Measurements from ENCODE around the gene CHTOP. TPM values are rescaled to one million over a fixed set of nuclear protein-coding genes. Genes with fewer than 3 reads are reported as not detected.
A peak's percentile ranks its signal among the peaks of the same experiment; 100 is the strongest.

Gene CHTOP
- total RNA-seq, 1 donor from 2014 or later, result 59.3 TPM

DNA sequence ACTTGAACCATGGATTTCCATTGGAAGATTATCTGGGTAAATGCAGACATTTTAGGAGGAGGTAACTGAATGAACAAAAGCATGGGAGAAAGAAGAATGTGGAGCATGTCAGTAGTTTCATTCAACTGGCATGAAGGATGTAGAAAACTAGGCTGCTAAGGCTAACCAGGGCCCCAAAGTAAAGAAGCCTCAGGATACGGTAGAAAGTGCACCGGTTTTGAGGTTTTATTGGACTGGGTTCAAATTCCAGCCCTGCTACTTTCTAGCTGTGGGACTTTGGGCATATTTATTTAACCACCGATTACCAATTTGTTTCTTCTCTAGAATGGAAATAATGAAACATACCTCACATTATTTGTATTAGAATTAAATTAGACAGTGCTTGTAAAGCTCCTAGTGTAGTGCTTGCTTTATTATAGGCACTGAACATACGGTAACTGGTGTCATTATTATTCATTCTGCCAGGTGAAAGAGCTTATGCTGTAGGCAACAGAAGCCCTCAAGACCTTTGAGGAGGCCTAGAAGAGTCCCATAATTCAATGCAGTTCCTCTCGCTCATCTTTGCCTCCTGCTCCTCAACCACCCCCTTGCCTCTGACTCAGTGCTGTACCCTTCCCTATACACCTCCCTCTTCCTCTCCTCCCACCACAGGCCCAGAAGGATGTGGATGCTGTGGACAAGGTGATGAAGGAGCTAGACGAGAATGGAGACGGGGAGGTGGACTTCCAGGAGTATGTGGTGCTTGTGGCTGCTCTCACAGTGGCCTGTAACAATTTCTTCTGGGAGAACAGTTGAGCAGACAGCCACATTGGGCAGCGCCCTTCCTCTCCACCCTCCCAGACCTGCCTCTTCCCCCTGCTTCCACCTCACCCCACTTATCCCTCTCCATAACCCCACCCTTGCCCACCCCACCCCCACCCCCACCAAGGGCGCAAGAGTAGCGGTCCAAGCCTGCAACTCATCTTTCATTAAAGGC, 2.5 kb upstream of the CHTOP start:
- Mint-ChIP-seq H3K27me3 (ENCODE audit: unreplicated experiment) (peaks cover 20% of the 10 kb centered on the region), H3K27ac (ENCODE audit: unreplicated experiment) (peak overlapping the region; percentile 68), H3K4me3 (ENCODE audit: unreplicated experiment) (no peak overlapping the region), H3K4me1 (ENCODE audit: unreplicated experiment) (peaks cover 33% of the 10 kb centered on the region), H3K9me3 (ENCODE audit: unreplicated experiment) (peaks cover 6% of the 10 kb centered on the region), H3K36me3 (ENCODE audit: low read depth, unreplicated experiment) (peaks cover 20% of the 10 kb centered on the region)
- DNase-seq (ENCODE audit: low spot score), result no peak
- TF ChIP-seq, protein P1, sequence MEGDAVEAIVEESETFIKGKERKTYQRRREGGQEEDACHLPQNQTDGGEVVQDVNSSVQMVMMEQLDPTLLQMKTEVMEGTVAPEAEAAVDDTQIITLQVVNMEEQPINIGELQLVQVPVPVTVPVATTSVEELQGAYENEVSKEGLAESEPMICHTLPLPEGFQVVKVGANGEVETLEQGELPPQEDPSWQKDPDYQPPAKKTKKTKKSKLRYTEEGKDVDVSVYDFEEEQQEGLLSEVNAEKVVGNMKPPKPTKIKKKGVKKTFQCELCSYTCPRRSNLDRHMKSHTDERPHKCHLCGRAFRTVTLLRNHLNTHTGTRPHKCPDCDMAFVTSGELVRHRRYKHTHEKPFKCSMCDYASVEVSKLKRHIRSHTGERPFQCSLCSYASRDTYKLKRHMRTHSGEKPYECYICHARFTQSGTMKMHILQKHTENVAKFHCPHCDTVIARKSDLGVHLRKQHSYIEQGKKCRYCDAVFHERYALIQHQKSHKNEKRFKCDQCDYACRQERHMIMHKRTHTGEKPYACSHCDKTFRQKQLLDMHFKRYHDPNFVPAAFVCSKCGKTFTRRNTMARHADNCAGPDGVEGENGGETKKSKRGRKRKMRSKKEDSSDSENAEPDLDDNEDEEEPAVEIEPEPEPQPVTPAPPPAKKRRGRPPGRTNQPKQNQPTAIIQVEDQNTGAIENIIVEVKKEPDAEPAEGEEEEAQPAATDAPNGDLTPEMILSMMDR (IDR thresholded peaks at IDR 0.05; ENCODE audit: unreplicated experiment), result no peak

DNA sequence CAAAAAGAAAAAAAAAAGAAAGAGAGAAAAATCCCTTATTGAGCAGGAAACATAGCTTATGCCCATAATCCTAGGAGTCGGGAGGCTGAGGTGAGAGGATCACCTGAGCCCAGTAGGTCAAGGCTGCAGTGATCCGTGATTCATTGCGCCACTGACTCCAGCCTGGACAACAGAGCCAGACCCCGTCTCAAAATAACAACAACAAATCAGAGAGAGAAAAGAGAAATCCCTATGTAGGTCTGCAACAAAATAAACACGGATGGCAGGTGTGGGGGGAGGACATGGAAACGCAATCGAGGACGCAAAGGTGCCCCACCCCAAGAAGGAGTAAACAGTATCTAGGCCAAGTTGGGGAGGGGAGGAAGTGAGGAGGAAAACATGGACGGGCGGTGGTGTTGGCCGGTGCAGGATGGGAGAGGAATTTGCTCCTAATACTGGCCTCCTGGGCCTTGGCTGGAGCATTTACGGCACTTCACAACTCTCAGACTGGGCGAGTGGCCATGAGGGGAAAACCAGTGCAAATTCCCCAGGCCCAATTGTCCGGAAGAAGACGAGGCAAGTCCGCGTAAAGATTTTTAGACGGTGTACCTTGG, 609 bp upstream of the CHTOP start:
- TF ChIP-seq, protein P1 (IDR thresholded peaks at IDR 0.05; ENCODE audit: unreplicated experiment), result no peak
- Mint-ChIP-seq H3K4me3 (ENCODE audit: unreplicated experiment) (peak overlapping the region; percentile 99), H3K36me3 (ENCODE audit: low read depth, unreplicated experiment) (peaks cover 26% of the 10 kb centered on the region), H3K27me3 (ENCODE audit: unreplicated experiment) (peaks cover 12% of the 10 kb centered on the region), H3K27ac (ENCODE audit: unreplicated experiment) (peak overlapping the region; percentile 98), H3K9me3 (ENCODE audit: unreplicated experiment) (peaks cover 6% of the 10 kb centered on the region), H3K4me1 (ENCODE audit: unreplicated experiment) (peaks cover 19% of the 10 kb centered on the region)
- DNase-seq (ENCODE audit: low spot score), result no peak

DNA sequence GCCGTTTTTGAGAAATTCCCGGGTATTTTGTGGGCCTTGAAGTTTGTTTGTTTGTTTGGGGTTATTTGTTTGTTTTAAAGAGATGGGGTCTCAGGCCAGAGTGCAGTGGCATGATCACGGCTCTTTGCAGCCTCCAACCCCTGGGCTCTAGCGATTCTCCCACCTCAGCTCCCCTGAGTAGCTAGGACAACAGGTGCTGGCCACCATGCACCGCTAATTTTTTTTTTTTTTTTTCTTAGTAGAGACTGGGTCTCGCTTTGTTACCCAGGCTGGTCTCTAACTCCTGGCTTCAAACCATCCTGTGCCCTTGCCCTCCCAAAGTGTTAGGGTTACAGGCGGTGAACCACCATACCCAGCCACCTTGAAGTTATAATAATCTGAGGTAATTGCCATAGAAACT, 2.0 kb downstream of the CHTOP start:
- H3K27ac Mint-ChIP-seq (ENCODE audit: unreplicated experiment), result peak overlapping the region; percentile 74

DNA sequence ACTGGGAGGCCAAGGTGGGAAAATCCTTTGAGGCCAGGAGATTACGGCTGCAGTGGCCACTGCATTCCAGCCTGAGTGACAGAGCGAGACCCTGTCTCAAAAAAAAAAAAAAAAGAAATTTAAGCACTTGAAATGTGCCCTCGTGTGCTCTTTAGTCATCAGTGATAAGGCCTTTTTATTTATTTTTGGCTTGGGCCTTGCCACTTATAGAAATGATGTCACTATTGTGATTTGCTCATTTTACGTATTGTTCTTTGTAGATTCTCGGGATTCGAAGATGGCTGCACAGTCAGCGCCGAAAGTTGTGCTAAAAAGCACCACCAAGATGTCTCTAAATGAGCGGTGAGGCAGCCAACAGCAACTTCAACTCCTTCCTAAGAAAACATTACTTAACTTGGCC, 2.4 kb downstream of the CHTOP start:
- H3K36me3 Mint-ChIP-seq (ENCODE audit: low read depth, unreplicated experiment), result peaks cover 31% of the 10 kb centered on the region
- H3K9me3 Mint-ChIP-seq (ENCODE audit: unreplicated experiment), result peaks cover 6% of the 10 kb centered on the region
- peaks cover 12% of the 10 kb centered on the region for H3K27me3 Mint-ChIP-seq (ENCODE audit: unreplicated experiment)
- H3K27ac Mint-ChIP-seq (ENCODE audit: unreplicated experiment), result peak overlapping the region; percentile 74
- TF ChIP-seq, protein P1 (IDR thresholded peaks at IDR 0.05; ENCODE audit: unreplicated experiment), result no peak
- no peak for DNase-seq (ENCODE audit: low spot score)
- peak overlapping the region; percentile 78 for H3K4me3 Mint-ChIP-seq (ENCODE audit: unreplicated experiment)
- H3K4me1 Mint-ChIP-seq (ENCODE audit: unreplicated experiment), result peaks cover 17% of the 10 kb centered on the region

More for the DNA sequence above, 2.0 kb downstream of the CHTOP start:
- DNase-seq (ENCODE audit: low spot score), result no peak
- H3K36me3 Mint-ChIP-seq (ENCODE audit: low read depth, unreplicated experiment), result peaks cover 27% of the 10 kb centered on the region
- peak overlapping the region; percentile 78 for H3K4me3 Mint-ChIP-seq (ENCODE audit: unreplicated experiment)
- peaks cover 6% of the 10 kb centered on the region for H3K9me3 Mint-ChIP-seq (ENCODE audit: unreplicated experiment)
- H3K4me1 Mint-ChIP-seq (ENCODE audit: unreplicated experiment), result peaks cover 17% of the 10 kb centered on the region
- H3K27me3 Mint-ChIP-seq (ENCODE audit: unreplicated experiment), result peaks cover 12% of the 10 kb centered on the region
- TF ChIP-seq, protein P1 (IDR thresholded peaks at IDR 0.05; ENCODE audit: unreplicated experiment), result no peak
